Measurements from ENCODE around the gene KIF19. TPM values are rescaled to one million over a fixed set of nuclear protein-coding genes. Genes with fewer than 3 reads are reported as not detected.

The KIF19 gene
- total and polyA plus RNA-seq, 2 donors, result 0.32 to 1.4 TPM

- Histone ChIP-seq H3K4me3 (ENCODE audit: low read depth, low read length) (no peak overlapping the region), H3K27ac (ENCODE audit: low read depth) (no peak overlapping the region), H3K4me1 (ENCODE audit: insufficient read depth) (no peaks in the 10 kb centered on the region), H3K36me3 (ENCODE audit: insufficient read depth) (no peaks in the 10 kb centered on the region)
- 86% methylated on average over 10 of the region's 10 CpGs for WGBS
- no peak for DNase-seq (ENCODE audit: extremely low spot score)
Observed at GRCh38 chr17:74354561-74354960, 28.5 kb downstream of the KIF19 start.

DNA sequence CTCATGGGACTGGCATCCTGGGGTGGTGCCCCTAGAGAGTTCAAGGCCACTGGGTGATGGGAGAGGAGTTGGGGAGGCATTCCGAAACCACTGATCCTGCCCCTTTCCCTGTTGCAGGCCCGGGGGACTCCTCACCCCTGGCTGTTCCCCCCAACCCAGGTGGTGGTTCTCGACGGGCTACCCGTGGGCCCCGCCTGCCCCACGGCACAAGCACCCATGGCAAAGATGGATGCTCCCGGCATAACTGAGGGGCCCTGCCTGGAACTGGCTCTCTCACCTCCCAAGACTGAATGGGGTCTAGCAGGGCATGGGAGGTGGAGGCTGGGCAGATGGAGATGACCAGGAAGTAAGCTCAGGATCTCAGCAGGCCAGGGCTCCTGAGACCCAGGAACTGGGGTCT is 29.0 kb downstream of the KIF19 start:
- no peak overlapping the region for H3K4me3 ChIP-seq (ENCODE audit: low read depth, low read length)
- H3K36me3 ChIP-seq (ENCODE audit: insufficient read depth), result no peaks in the 10 kb centered on the region
- no peak overlapping the region for H3K27ac ChIP-seq (ENCODE audit: low read depth)
- 82% methylated on average over 8 of the region's 8 CpGs for WGBS
- no peaks in the 10 kb centered on the region for H3K4me1 ChIP-seq (ENCODE audit: insufficient read depth)
- DNase-seq (ENCODE audit: extremely low spot score), result no peak

DNA sequence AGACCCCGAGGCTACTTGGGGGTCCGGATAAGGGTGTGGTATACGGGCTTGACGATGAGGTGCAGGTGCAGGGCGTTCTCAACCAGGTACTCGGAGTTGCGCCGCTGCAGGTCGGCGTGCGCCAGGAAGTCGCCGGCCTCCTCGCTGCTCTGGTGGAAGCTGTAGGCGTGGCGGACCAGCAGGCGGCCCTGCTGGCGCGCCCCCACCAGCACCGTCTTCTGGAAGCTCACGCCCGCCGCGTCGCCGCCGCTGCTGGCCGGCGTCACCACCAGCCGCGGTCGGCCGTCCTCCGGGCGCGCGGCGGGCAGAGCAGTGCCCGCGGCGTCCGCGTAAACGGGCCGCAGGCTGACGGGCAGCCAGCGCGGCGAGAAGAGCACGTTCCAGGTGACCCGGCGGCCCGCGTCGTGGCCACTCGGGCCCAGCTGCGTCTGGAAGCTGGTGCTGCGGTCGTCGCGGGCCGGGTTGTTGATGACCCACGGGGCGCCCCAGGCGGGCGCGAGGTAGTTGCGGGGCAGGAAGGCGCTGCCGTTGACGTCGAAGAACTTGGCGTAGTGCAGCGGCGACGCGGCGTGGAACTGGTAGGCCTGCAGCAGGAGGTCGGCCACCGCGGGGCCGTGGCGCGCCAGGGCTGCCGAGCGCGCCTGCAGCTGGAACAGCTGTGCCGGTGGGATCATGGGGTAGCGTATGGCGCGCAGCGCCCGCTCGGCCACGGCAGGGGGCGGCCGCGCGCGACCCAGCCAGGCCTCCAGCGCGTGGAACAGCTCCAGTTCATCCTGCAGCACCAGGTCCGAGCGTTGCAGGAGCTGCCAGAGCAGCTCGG is 30.8 kb downstream of the KIF19 start:
- Histone ChIP-seq H3K27ac (ENCODE audit: low read depth) (no peak overlapping the region), H3K4me3 (ENCODE audit: low read depth, low read length) (peak overlapping the region; percentile 2), H3K36me3 (ENCODE audit: insufficient read depth) (no peaks in the 10 kb centered on the region), H3K4me1 (ENCODE audit: insufficient read depth) (no peaks in the 10 kb centered on the region)
- DNase-seq (ENCODE audit: extremely low spot score), result no peak
- WGBS, result 2% methylated on average over 105 of the region's 105 CpGs

DNA sequence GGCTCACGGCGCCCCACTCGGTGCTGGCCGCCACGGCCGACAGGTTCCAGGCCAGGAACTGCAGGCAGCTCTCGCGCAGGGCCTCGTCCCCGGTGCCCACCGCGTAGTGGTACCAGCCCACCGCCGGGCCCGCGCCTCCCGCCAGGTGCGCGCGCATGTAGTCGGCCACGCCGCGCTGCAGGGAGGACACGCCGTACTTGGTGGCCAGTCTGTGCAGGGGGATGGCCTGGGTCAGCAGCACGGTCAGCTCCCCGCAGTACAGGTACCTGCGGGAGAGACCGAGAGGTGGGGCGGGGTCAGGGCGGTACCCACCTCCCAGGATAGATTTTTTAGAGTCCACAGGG is 31.4 kb downstream of the KIF19 start:
- 24% methylated on average over 32 of the region's 32 CpGs for WGBS
- Histone ChIP-seq H3K27ac (ENCODE audit: low read depth) (no peak overlapping the region), H3K4me1 (ENCODE audit: insufficient read depth) (no peaks in the 10 kb centered on the region), H3K36me3 (ENCODE audit: insufficient read depth) (no peaks in the 10 kb centered on the region), H3K4me3 (ENCODE audit: low read depth, low read length) (no peak overlapping the region)
- DNase-seq (ENCODE audit: extremely low spot score), result no peak

DNA sequence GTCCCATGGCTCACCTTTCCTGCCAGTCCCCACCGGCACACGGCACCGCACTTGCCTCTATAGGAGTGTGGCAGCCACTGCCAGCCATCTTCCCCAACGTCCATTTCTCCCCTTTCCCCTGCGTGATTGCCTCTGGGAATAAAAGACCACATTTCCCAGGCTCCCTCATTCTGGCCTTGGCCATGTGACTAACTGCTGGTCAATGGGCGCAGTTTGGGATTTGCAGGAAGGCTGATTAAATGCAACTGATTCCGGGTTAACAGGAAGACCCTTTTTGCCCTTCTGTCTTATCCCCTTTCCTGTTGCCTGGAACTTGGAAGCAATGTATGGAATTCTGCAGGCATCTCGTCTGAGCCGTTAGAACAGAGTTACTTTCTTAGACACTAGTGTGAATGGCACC is 32.7 kb downstream of the KIF19 start:
- Histone ChIP-seq H3K36me3 (ENCODE audit: insufficient read depth) (no peaks in the 10 kb centered on the region), H3K27ac (ENCODE audit: low read depth) (no peak overlapping the region), H3K4me1 (ENCODE audit: insufficient read depth) (no peaks in the 10 kb centered on the region), H3K4me3 (ENCODE audit: low read depth, low read length) (no peak overlapping the region)
- no peak for DNase-seq (ENCODE audit: extremely low spot score)
- 80% methylated on average over 9 of the region's 9 CpGs for WGBS

DNA sequence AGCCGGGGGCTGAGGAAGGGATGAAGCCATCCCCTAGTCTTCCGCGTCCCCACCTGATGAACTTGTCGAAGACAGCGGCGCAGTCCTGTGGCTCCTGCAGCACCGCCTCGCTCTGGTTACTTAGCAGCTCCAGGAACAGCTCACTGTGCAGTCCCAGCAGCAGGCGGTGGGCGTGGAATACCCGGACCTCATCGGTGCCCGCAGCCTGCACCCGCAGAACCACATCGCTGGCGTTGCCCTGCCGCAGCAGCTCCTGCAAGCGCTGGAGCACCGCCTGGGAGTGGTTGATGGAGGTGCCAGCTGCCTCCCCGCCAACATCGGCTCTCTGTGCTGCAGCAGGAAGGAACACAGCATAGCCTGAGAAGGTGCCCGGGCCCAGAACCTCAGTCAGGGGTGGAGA is 33.9 kb downstream of the KIF19 start:
- WGBS, result 95% methylated on average over 22 of the region's 22 CpGs
- Histone ChIP-seq H3K36me3 (ENCODE audit: insufficient read depth) (no peaks in the 10 kb centered on the region), H3K27ac (ENCODE audit: low read depth) (no peak overlapping the region), H3K4me1 (ENCODE audit: insufficient read depth) (no peaks in the 10 kb centered on the region), H3K4me3 (ENCODE audit: low read depth, low read length) (no peak overlapping the region)
- no peak for DNase-seq (ENCODE audit: extremely low spot score)

DNA sequence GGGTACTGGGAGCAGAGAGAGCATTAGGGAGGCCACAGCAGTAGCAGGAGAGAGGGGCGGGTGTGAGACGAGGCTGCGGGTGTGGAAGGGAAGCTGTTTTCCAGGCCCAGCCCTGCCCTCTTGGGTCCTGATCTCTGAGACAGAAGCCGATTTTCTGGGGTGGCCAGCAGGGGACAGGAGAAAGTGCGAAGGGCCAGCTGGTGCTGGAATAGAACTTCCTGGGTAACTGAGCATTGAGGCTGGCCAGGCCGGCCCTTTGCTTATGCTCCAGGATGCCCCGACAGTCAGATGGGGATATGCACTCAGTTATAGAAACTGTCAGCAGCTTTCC is 34.8 kb downstream of the KIF19 start:
- Histone ChIP-seq H3K27ac (ENCODE audit: low read depth) (no peak overlapping the region), H3K4me1 (ENCODE audit: insufficient read depth) (no peaks in the 10 kb centered on the region), H3K4me3 (ENCODE audit: low read depth, low read length) (no peak overlapping the region), H3K36me3 (ENCODE audit: insufficient read depth) (no peaks in the 10 kb centered on the region)
- 50% methylated on average over 7 of the region's 7 CpGs for WGBS
- no peak for DNase-seq (ENCODE audit: extremely low spot score)

- DNase-seq (ENCODE audit: extremely low spot score), result no peak
- Histone ChIP-seq H3K4me1 (ENCODE audit: insufficient read depth) (no peaks in the 10 kb centered on the region), H3K27ac (ENCODE audit: low read depth) (no peak within 1 kb of the TSS), H3K36me3 (ENCODE audit: insufficient read depth) (no peaks in the 10 kb centered on the region), H3K4me3 (ENCODE audit: low read depth, low read length) (no peak within 1 kb of the TSS)
- WGBS, result 16% methylated on average over 28 of the region's 28 CpGs
Observed at GRCh38 chr17:74361230-74362068, 35.4 kb downstream of the KIF19 start, which contains the start of gene BTBD17. BTBD17 (minus strand) TSS chr17:74361868; CDS start chr17:74361819, 49 bp downstream.

DNA sequence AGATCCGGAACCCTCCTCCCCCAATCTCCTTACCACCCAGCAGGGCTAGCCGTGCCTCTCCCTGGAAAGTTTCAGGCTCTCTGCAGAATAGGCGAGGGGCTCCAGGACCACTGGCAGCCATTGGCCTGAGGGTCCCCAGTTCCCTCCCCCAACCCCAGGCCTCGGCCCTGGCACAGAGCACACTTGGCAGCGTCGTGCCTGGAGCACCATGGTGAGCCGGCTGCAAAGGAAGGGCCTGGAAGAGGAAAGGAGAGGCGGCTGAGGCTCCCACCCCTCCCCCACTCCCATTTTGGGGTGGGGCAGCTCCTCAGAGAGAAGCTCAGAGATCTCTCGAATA is 36.0 kb downstream of the KIF19 start:
- H3K27ac ChIP-seq (ENCODE audit: low read depth), result no peak overlapping the region
- DNase-seq (ENCODE audit: extremely low spot score), result no peak
- no peaks in the 10 kb centered on the region for H3K36me3 ChIP-seq (ENCODE audit: insufficient read depth)
- H3K4me3 ChIP-seq (ENCODE audit: low read depth, low read length), result no peak overlapping the region
- WGBS, result 11% methylated on average over 9 of the region's 9 CpGs
- no peaks in the 10 kb centered on the region for H3K4me1 ChIP-seq (ENCODE audit: insufficient read depth)

DNA sequence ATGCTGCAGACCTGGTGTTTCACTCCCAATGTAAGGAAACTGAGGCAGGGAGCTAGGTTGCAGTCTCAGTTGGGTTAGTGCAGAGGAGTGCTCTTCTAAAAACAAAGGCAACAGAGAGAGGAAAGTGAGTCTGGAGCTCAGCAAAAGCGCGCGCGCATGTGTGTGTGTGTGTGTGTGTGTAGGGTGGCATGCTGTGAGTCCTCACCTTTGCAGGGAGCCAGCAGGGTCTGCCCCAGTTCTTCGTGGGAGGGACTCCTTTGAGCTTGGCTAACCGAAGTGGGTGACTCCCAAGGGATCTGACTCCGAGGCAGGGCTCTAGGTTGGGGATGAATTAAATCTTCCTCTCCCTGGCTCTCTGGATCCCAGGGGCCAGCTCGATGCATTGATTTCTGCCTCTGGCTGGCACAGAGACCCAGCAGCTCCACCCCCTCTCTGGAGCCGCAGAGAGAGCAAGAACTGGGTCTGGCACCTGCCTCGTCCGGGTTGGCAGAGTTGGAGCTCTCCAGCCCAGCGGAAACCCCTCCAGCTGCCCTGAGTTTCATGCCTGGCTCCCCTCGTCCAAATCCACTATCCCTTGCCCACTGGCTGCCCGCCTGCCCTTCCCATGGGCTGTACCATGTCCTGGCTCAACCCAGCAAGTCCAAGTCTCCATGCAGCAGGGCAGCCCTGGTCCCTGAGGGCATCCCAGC is 36.9 kb downstream of the KIF19 start:
- H3K4me3 ChIP-seq (ENCODE audit: low read depth, low read length), result no peak overlapping the region
- no peaks in the 10 kb centered on the region for H3K4me1 ChIP-seq (ENCODE audit: insufficient read depth)
- H3K36me3 ChIP-seq (ENCODE audit: insufficient read depth), result no peaks in the 10 kb centered on the region
- no peak overlapping the region for H3K27ac ChIP-seq (ENCODE audit: low read depth)
- WGBS, result 63% methylated on average over 14 of the region's 14 CpGs
- DNase-seq (ENCODE audit: extremely low spot score), result no peak

DNA sequence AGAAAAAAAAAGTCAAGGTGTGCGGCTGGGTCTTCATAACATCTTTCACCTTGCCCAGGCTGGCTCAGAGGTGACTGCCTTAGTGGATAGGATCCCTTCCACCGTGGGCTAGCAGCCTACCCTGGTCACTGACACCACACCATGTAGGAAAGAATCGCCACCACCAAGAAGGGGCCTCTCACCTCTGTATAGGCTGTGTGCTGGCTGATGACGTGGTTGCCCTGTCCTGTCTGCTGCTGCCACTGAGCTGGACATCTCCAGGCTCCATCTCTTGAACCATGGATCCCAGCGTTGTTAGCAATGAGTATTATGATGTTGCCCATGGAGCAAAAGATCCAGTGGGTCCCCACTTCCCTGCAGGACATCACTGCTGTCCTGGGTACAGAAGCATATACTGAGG is 41.2 kb downstream of the KIF19 start, which contains the start of gene GPR142:
TSS of gene GPR142 (plus strand) at position 301 of the 400 bp plus-strand sequence. CDS start 2,035 bp downstream, outside the sequence.
- DNase-seq (ENCODE audit: extremely low spot score), result no peak
- WGBS, result 87% methylated on average over 5 of the region's 5 CpGs
- Histone ChIP-seq H3K4me3 (ENCODE audit: low read depth, low read length) (no peak within 1 kb of the TSS), H3K36me3 (ENCODE audit: insufficient read depth) (no peaks in the 10 kb centered on the region), H3K4me1 (ENCODE audit: insufficient read depth) (no peaks in the 10 kb centered on the region), H3K27ac (ENCODE audit: low read depth) (no peak within 1 kb of the TSS)

- no peak overlapping the region for H3K4me3 ChIP-seq (ENCODE audit: low read depth, low read length)
- H3K4me1 ChIP-seq (ENCODE audit: insufficient read depth), result no peaks in the 10 kb centered on the region
- DNase-seq (ENCODE audit: extremely low spot score), result no peak
- 24% methylated on average over 14 of the region's 14 CpGs for WGBS
- H3K36me3 ChIP-seq (ENCODE audit: insufficient read depth), result no peaks in the 10 kb centered on the region
- H3K27ac ChIP-seq (ENCODE audit: low read depth), result no peak overlapping the region
Observed at GRCh38 chr17:74368341-74369081, 42.5 kb downstream of the KIF19 start.

DNA sequence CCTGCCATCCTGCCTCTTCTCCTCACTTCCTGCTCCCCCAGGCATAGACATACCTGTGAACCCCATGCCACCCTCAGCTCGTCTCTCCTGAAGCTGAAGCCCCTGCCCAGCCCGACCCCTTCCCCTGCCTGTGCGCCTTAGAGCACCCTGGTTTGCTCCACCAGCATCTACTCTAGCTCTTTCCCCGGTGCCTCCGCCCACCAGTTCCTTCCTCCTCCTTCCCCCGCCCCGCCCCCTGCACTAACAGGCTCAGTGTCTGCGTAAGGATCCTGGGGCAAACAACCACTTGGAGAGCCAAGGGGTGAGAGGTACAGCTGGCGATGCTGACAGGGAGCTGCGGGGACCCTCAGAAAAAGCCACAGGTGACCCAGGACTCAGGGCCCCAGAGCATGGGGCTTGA is 43.2 kb downstream of the KIF19 start:
- no peak overlapping the region for H3K27ac ChIP-seq (ENCODE audit: low read depth)
- no peak overlapping the region for H3K4me3 ChIP-seq (ENCODE audit: low read depth, low read length)
- no peaks in the 10 kb centered on the region for H3K4me1 ChIP-seq (ENCODE audit: insufficient read depth)
- no peaks in the 10 kb centered on the region for H3K36me3 ChIP-seq (ENCODE audit: insufficient read depth)
- 40% methylated on average over 10 of the region's 10 CpGs for WGBS
- DNase-seq (ENCODE audit: extremely low spot score), result no peak
